Astrocyte of the cerebellum (primary cell): ENCODE data around the gene PPP1R3E.

Experiments used
- DNase-seq: peaks from one replicate; pipeline ENCODE4 v3.0.0-alpha.2; 2011; ENCODE audit warnings: low read depth
- H3K4me3 ChIP-seq: 2 replicates; pipeline ENCODE4 v1.5.1; 2011; ENCODE audit warnings: mild to moderate bottlenecking, low read depth, low read length, moderate library complexity
- CTCF ChIP-seq: IDR thresholded peaks from 2 replicates; pipeline ENCODE4 v1.5.1; 2012; ENCODE audit warnings: low read length, low read depth, moderate library complexity, mild to moderate bottlenecking; ENCODE audit errors: missing control alignments
- in situ Hi-C: cut with HindIII; loops from 2 replicates; pipeline ENCODE4 v1.10.0; 2017; ENCODE audit warnings: low sequenced_read_pairs

Gene PPP1R3E

GRCh38 chr14:23300687-23301223, 1.9 kb downstream of the PPP1R3E start:
- in situ Hi-C loops, result no loop called here
- TF ChIP-seq CTCF, result no peak
- DNase-seq, result no peak
- peak overlapping the region; percentile 71 for H3K4me3 ChIP-seq

GRCh38 chr14:23299986-23300686, 2.5 kb downstream of the PPP1R3E start:
- no peak for DNase-seq
- peak overlapping the region; percentile 71 for H3K4me3 ChIP-seq
- TF ChIP-seq CTCF, result no peak
- in situ Hi-C loops, result no loop called here

GRCh38 chr14:23299211-23299957, 3.3 kb downstream of the PPP1R3E start:
- no peak for DNase-seq
- peak; percentile 25 for TF ChIP-seq CTCF

GRCh38 chr14:23297611-23298277, 4.9 kb downstream of the PPP1R3E start:
- no peak for TF ChIP-seq CTCF
- no peak overlapping the region for H3K4me3 ChIP-seq
- no peak for DNase-seq
- in situ Hi-C loops, result no loop called here

More at GRCh38 chr14:23299211-23299957, 3.3 kb downstream of the PPP1R3E start:
- in situ Hi-C loops, result no loop called here
- H3K4me3 ChIP-seq, result no peak overlapping the region

- in situ Hi-C loops, result no loop called here
- DNase-seq, result no peak
- no peak for TF ChIP-seq CTCF
- no peak overlapping the region for H3K4me3 ChIP-seq
These were observed 5.6 kb downstream of the PPP1R3E start for GRCh38 chr14:23297096-23297495.

- no peak for TF ChIP-seq CTCF
- no peak overlapping the region for H3K4me3 ChIP-seq
- in situ Hi-C loops, result no loop called here
These were observed 6.5 kb downstream of the PPP1R3E start for GRCh38 chr14:23296012-23296777.

More at GRCh38 chr14:23296012-23296777, 6.5 kb downstream of the PPP1R3E start:
- no peak for DNase-seq
